Measurements from ENCODE around the gene CLP1.

The CLP1 gene

DNA sequence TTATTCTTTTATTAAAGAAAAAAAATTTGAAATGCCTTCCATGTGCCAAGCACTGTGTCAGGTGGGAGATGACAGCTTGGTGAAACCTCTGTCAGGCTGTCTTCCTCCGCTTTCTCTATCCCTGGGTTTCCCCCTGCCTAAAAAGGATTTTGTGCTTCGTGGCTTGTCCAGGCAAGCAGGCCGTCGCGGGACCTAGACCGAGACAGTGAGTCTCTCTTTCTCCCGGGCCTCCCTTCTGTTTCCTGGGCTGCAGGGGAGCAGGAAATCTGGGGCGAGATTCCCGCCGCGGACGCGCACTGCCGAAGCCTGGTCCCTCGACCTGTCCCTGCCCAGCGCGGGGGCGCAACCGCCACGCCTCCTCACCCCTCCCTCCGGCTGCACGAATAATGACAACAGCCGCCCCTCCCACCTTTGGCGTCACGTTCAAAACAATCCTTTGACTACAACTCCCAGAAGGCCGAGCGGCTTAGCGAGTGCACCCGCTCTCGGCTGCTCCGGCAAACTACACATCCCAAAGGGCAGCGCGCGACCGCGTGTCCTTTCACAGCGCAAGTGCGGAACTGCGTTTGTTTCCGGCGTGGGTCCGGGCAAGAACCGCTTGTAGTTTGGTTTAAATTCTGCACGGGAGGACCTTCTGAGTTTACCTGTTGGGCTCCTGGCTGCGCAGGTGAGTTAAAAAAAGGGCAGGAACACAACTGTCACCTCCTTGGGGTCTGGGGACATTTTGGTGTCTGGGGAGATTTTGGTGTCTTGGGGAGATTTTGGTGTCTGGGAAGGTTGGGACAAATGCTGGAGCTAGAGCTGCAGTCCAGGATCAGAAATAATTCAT, at the start of gene CLP1:
Gene CLP1, plus strand, starts transcription at position 569 of the 829 bp plus-strand sequence. CDS start 1,715 bp downstream, outside the sequence.
- DNase-seq (ENCODE audit: extremely low read depth, insufficient read length): peak; percentile 95
- no peaks in the 10 kb centered on the region for H3K27me3 ChIP-seq (replicated peaks; ENCODE audit: control insufficient read depth, insufficient read depth, low read length)
- H3K36me3 ChIP-seq (ENCODE audit: control insufficient read depth, insufficient read depth, low read length): peaks cover 11% of the 10 kb centered on the region
- peak within 1 kb of the TSS; percentile 72 for H3K4me3 ChIP-seq (replicated peaks; ENCODE audit: low read depth, low read length)
- TF ChIP-seq, protein P1, sequence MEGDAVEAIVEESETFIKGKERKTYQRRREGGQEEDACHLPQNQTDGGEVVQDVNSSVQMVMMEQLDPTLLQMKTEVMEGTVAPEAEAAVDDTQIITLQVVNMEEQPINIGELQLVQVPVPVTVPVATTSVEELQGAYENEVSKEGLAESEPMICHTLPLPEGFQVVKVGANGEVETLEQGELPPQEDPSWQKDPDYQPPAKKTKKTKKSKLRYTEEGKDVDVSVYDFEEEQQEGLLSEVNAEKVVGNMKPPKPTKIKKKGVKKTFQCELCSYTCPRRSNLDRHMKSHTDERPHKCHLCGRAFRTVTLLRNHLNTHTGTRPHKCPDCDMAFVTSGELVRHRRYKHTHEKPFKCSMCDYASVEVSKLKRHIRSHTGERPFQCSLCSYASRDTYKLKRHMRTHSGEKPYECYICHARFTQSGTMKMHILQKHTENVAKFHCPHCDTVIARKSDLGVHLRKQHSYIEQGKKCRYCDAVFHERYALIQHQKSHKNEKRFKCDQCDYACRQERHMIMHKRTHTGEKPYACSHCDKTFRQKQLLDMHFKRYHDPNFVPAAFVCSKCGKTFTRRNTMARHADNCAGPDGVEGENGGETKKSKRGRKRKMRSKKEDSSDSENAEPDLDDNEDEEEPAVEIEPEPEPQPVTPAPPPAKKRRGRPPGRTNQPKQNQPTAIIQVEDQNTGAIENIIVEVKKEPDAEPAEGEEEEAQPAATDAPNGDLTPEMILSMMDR (IDR thresholded peaks at IDR 0.05; ENCODE audit: insufficient read depth, low read length, poor library complexity, severe bottlenecking): no peak

DNA sequence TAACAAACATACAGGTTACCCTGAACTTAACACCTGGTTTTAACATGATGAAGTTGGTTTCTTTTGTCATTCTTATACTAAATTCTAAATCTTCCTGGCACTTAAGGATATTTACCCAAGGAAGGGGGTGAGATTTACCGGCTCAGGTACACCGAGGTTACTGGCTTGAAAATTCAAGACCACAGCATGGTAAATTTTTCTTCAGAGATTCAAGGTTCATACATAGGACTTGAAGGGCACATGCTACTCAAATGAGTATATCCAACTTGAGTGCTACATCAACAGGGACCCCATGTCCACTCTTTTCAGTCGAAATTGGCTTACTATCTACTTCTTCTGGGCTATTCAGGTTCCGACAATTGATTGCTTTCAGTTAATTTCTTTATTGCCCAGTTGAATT, 47.4 kb upstream of the CLP1 start:
- DNase-seq (ENCODE audit: extremely low read depth, insufficient read length): no peak
- Histone ChIP-seq H3K36me3 (ENCODE audit: control insufficient read depth, insufficient read depth, low read length) (no peaks in the 10 kb centered on the region), H3K27me3 (replicated peaks; ENCODE audit: control insufficient read depth, insufficient read depth, low read length) (no peaks in the 10 kb centered on the region; the same call in 1 of the 2 replicates), H3K4me3 (replicated peaks; ENCODE audit: low read depth, low read length) (no peak overlapping the region)
- TF ChIP-seq, protein P1 (IDR thresholded peaks at IDR 0.05; ENCODE audit: insufficient read depth, low read length, poor library complexity, severe bottlenecking): no peak

DNA sequence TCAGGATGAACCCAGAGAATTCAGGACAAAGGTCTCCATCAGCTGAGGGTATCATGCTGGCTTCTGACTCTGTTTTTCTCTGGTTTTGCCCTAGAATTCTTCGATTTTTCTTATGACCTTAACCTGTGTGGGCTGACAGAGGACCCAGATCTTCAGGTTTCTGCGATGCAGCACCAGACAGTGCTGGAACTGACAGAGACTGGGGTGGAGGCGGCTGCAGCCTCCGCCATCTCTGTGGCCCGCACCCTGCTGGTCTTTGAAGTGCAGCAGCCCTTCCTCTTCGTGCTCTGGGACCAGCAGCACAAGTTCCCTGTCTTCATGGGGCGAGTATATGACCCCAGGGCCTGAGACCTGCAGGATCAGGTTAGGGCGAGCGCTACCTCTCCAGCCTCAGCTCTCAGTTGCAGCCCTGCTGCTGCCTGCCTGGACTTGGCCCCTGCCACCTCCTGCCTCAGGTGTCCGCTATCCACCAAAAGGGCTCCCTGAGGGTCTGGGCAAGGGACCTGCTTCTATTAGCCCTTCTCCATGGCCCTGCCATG, 43.3 kb upstream of the CLP1 start:
- no peak overlapping the region for H3K4me3 ChIP-seq (replicated peaks; ENCODE audit: low read depth, low read length)
- TF ChIP-seq, protein P1 (IDR thresholded peaks at IDR 0.05; ENCODE audit: insufficient read depth, low read length, poor library complexity, severe bottlenecking): no peak
- H3K27me3 ChIP-seq (replicated peaks; ENCODE audit: control insufficient read depth, insufficient read depth, low read length): no peaks in the 10 kb centered on the region; the same call in 1 of the 2 replicates
- H3K36me3 ChIP-seq (ENCODE audit: control insufficient read depth, insufficient read depth, low read length): no peaks in the 10 kb centered on the region
- no peak for DNase-seq (ENCODE audit: extremely low read depth, insufficient read length)

DNA sequence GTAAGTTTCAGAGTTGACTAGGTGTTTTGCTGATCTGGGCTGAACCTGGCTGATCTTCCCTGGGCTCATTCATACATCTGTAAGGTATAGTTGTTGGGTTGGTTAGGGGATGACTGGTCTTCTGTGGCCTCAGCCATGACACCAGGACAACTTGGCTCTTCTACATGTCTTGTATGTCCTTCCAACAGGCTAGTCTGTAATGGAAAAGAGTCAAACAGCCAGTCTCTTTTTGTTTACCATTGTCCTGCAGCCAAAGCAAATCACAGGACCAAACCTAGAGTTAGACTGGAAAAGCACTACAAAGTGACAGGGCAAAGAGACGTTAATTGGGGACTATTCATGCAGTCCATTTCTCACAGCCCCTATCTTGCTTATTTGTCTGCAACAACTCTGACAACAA, 42.3 kb upstream of the CLP1 start:
- no peaks in the 10 kb centered on the region for H3K36me3 ChIP-seq (ENCODE audit: control insufficient read depth, insufficient read depth, low read length)
- no peak overlapping the region for H3K4me3 ChIP-seq (replicated peaks; ENCODE audit: low read depth, low read length)
- TF ChIP-seq, protein P1 (IDR thresholded peaks at IDR 0.05; ENCODE audit: insufficient read depth, low read length, poor library complexity, severe bottlenecking): no peak
- DNase-seq (ENCODE audit: extremely low read depth, insufficient read length): no peak
- no peaks in the 10 kb centered on the region; the same call in 1 of the 2 replicates for H3K27me3 ChIP-seq (replicated peaks; ENCODE audit: control insufficient read depth, insufficient read depth, low read length)

DNA sequence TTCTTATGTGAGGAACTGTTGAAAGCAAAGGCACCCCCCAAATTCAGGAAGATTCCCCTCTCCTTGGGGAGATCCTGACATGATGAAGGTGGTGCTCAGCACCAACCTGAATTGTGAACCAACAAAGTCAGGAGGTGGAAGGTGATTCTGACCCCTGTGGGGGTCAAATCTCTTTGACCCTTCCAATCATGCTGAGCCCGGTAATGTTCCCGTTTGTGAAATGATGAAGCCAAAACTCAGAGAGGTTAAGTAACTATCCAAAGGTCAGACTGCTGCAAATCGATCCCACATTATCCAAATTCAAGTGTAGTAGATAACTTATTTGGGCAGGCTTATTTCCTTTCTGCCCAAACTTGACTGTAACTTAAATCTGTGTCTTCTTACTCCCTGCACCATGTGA, 41.0 kb upstream of the CLP1 start:
- TF ChIP-seq, protein P1 (IDR thresholded peaks at IDR 0.05; ENCODE audit: insufficient read depth, low read length, poor library complexity, severe bottlenecking): no peak
- no peaks in the 10 kb centered on the region for H3K36me3 ChIP-seq (ENCODE audit: control insufficient read depth, insufficient read depth, low read length)
- H3K27me3 ChIP-seq (replicated peaks; ENCODE audit: control insufficient read depth, insufficient read depth, low read length): no peaks in the 10 kb centered on the region; the same call in 1 of the 2 replicates
- H3K4me3 ChIP-seq (replicated peaks; ENCODE audit: low read depth, low read length): no peak overlapping the region
- DNase-seq (ENCODE audit: extremely low read depth, insufficient read length): no peak

Data from GM06990 (cell line).